GM12892 (cell line): Measurements from ENCODE around the gene ZNF624.

ENCODE experiments used
- DNase-seq: peaks from one replicate; pipeline ENCODE4 v3.0.0; 2011; ENCODE audit not compliant: insufficient read length
- FAIRE-seq: peaks from 2 replicates; lab custom pipeline; 2011; peaks lifted over from hg19 to GRCh38; lab: Jason Lieb, UNC
- POLR2A ChIP-seq: IDR thresholded peaks from 2 replicates; pipeline ENCODE4 v1.6.1; 2011; ENCODE audit warnings: low read depth, low read length, control low read depth
- POLR2AphosphoS5 ChIP-seq: IDR thresholded peaks from 2 replicates; pipeline ENCODE4 v1.6.1; 2011; ENCODE audit warnings: low read depth, low read length, control low read depth
- TAF1 ChIP-seq: IDR thresholded peaks from 2 replicates; pipeline ENCODE4 v1.6.1; 2011; ENCODE audit warnings: low read depth, mild to moderate bottlenecking, control low read depth, low read length, borderline replicate concordance

Gene ZNF624

GRCh38 chr17:16585796-16586195 is 67.9 kb downstream of the ZNF624 start:
- FAIRE-seq (no peak), DNase-seq (no peak)
- TF ChIP-seq POLR2A (no peak), POLR2AphosphoS5 (no peak), TAF1 (no peak)

DNA sequence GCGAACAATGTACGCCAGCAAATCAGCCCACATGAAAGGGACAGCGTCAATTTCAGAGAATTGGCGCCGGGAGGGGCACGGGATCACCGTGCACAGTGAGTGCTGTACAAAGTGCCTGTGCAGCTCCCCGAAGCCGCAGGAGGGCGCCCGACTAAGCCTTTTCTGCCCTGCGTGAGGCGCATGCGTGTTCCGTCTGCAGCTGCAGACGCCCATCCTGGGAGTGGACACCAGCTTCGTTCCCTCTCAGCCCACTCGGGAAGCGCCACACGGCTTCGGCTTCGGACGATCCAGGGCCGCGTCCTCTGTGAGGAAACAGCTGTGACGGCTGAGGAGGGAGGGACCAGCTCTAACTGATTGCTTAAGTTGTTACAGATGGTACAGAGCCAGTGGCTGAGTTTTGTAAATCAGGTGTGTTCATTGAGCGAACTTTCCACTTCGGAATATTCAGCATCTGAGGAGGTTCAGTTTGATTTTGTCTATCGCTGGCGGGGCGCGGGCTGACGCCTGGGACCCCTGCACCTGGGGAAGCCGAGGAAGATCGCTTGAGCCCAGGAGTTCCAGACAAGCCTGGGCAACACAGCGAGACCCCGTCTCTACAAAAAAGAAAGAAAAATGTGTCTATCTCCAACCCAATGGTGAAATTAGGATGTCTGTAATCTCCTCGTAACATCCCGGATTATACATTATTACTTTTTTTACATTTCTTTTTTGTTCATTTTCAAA is 69.2 kb downstream of the ZNF624 start:
- FAIRE-seq = no peak
- no peak for TF ChIP-seq POLR2A
- no peak for TF ChIP-seq POLR2AphosphoS5
- TF ChIP-seq TAF1 = no peak
- DNase-seq = peak; percentile 70

GRCh38 chr17:16583781-16584180 is 69.9 kb downstream of the ZNF624 start:
- DNase-seq (no peak), FAIRE-seq (no peak)
- TF ChIP-seq POLR2AphosphoS5 (no peak), TAF1 (no peak), POLR2A (no peak)

GRCh38 chr17:16573466-16573865 is 80.2 kb downstream of the ZNF624 start:
- FAIRE-seq (no peak), DNase-seq (no peak)
- no peak for TF ChIP-seq TAF1
- TF ChIP-seq POLR2AphosphoS5 = no peak
- TF ChIP-seq POLR2A = no peak
